Adrenal gland (tissue), 5 donors: ENCODE data around the gene TJP2.

Experiments
- POLR2A ChIP-seq, 2 donors: fragments of 450-650 bp; IDR thresholded peaks; one replicate each; pipeline ENCODE4 v1.6.1; 2017; ENCODE audit warnings: antibody characterized with exemption in 2 of 2, mild to moderate bottlenecking in 2 of 2, moderate library complexity in 1 of 2
- TF ChIP-seq, protein P1 (sequence below), 6 experiments: fragments of 450-650 bp in 4 of 6; fragments of 200-600 bp in 2 of 6; sonication (generic) in 1 of 6; IDR thresholded peaks; 1 replicate in 5 of 6; 2 replicates in 1 of 6; pipeline versions ENCODE4 v1.5.1 to v1.8.0; 2016 to 2021; ENCODE audit warnings: antibody characterized with exemption in 6 of 6, mild to moderate bottlenecking in 2 of 6, moderate library complexity in 1 of 6
- donor health status: DM: no; HTN: no; CAD: no.

DNA sequence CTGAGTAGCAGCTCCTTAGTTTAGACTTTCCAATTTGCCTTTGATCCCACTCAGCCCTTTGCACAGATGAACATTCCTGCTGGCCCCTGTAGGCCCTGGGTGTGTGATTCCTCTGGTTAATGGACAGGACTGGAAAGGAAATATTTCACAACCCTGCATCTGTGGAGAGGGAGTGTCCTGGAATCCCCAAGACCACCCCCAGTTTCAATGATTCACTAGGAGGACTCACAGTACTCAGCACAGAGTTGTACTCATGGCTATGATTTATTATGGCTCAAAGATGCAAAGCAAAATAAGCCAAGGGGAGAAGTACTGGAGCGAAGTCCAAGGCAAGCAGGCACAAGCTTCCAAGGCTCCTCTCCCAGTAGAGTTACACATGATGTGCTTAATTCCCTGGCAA lies 42.4 kb upstream of the TJP2 start:
- TF ChIP-seq, protein P1, sequence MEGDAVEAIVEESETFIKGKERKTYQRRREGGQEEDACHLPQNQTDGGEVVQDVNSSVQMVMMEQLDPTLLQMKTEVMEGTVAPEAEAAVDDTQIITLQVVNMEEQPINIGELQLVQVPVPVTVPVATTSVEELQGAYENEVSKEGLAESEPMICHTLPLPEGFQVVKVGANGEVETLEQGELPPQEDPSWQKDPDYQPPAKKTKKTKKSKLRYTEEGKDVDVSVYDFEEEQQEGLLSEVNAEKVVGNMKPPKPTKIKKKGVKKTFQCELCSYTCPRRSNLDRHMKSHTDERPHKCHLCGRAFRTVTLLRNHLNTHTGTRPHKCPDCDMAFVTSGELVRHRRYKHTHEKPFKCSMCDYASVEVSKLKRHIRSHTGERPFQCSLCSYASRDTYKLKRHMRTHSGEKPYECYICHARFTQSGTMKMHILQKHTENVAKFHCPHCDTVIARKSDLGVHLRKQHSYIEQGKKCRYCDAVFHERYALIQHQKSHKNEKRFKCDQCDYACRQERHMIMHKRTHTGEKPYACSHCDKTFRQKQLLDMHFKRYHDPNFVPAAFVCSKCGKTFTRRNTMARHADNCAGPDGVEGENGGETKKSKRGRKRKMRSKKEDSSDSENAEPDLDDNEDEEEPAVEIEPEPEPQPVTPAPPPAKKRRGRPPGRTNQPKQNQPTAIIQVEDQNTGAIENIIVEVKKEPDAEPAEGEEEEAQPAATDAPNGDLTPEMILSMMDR (IDR thresholded peaks at IDR 0.05), result no peak
- no peak for TF ChIP-seq POLR2A (IDR thresholded peaks at IDR 0.05)
